Nucleus accumbens (tissue), 56 donors: Measurements from ENCODE around the gene OCRL.

ENCODE experiments used
- DNase-seq, 56 donors: peaks; one replicate each; lab custom pipeline; 2025; lab: John Stamatoyannopoulos, UW

The OCRL gene

DNA sequence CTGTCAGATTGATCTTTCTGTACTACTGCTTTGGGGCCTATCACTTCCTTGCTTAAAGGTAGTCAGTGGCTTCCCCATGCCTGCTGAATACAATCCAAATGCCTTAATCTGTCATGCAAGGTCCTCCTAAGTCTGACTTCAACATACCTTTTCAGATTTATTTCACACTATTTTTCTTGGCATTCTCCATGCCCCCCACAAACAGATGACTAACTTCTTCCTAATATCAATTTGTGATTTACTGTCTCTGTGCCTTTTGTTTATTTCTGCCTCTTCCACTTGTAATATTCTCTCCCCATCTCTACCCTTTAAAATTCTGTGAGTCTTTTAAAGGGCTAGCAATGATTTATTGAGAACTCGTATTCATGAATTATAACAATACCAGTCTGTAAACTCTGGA lies 41.8 kb downstream of the OCRL start:
- no peak for DNase-seq

DNA sequence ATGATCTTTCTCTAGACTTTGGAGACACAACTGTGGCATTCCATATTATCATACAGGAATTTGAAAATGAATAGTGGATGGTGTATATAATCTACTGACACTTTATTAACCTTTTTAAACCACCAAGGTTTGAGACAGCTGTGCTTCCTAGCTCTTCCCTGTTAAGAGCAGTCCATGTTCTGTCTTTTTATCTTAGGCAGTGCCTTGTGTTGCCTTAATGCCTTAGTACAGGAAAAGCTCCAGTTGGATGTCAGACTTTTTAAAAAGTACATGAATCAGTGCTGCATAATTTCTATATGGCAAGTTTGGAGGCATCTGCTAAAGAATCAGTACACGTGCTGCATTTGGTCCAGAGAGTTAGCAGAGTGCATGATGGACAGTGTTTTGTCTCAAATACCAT lies 45.1 kb downstream of the OCRL start:
- no peak for DNase-seq

DNA sequence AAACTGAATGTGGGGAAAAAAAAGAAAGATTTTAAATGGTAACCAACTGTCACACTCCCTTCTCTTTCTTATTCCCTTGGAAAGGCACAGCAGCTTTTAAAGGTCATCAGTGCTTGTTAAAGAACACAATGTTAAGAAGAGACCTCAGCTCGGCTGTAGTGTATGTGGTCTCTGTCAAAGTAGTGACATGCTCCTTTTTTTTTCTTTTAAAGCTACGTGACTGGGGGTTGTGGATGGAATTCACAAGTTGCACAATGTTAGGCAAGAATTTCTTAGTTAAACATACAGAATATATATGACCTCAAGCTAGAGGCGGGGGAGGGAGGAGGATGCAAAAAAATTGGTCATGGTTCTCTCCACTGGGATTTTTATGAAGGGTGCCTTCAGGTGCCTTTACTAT lies 45.6 kb downstream of the OCRL start:
- no peak for DNase-seq

DNA sequence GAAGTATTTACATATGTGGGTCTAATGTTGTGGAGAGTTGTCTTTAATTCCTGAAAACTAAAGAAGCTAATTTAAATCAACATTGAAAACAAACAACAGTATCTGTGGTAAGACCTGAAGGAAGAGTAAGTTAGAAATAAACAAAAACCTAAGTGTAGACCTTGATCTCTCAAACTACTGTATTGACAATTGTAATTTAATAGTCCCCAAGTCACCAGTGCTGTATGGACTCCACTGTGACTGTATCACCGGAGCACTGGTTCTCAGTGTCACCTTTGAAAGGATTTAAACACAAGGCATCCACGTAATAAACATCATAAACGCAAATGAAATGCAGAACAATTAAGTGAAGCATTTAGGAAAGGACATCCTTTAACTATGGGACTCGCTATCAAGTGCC lies 46.4 kb downstream of the OCRL start:
- DNase-seq, result no peak

DNA sequence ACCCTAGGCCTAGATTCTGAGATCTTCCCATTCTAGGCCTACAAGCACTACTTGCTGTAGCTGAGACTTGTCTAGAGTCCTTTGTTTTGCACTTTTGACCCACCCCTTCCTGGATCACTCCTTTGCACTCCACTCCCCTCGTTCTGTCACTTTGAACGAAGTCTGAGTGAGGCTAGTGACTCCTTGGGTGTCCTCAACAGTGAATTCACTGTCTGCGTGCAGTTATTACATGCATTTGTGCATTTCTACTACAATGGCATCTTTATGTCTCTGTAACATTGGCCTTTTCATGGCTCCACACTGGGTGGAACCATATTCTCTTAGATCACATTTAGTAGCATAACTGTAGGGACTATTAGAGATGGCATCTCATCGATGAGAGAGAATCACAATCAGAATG lies 50.5 kb downstream of the OCRL start:
- peak in 2 of 56 donors; percentile 4 to 6 for DNase-seq

DNA sequence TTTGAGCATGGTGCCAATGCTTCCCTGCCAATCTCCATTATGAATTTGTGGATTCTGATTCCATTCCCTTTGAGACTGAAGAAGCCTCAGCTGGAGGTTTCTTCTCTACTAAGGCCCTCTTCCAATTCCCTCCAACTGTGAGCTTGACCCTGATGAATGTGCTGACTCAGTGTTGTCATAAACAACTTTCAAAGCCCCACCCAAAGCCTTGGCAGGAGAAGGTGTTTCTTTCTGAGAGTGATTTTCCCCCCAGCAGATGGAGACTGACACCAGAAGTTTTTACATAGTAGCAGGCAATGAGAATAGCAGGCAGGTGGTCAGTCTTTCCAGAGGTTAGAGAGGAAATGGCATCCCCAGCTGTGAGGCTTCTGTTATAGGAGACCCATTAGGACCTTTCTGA lies 53.1 kb downstream of the OCRL start:
- no peak for DNase-seq

DNA sequence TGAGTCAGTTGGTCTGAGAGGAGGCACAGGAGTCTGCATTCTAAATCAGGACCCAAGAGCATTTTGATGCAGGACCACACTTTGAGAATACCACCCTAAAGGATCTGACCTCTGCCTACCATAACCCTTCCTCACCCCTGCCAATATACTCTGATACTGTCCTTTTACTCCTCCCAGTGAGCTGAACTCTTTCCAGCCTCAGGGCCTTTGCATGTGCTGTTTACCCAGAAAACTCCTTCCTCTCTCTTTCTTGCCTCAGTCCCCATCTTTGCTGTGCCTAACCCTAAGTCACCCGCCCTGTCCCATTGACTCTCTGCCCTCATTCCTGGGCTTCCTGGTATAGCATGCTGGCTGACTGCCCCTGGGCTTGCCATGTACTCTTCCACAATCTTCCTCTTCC lies 54.7 kb downstream of the OCRL start:
- no peak for DNase-seq

DNA sequence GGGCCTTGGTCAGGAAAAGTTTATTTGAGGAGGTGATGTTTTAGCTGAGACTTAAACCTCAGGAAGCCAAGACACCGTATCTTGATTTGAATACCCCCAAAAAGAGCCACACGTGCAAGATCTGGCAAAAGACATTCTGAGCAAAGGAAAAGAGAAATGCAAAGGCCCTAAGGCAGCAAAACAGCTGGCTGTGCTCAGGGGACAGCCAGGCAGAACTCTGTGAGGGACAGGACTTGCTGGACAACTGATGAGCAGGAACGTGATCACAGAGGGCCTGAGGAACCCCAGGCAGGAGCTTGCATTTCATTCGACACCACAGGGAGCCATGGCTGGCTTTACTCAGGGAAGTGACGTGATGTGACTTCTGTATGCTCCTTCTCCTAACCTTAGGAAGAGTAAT lies 56.0 kb downstream of the OCRL start:
- no peak for DNase-seq

DNA sequence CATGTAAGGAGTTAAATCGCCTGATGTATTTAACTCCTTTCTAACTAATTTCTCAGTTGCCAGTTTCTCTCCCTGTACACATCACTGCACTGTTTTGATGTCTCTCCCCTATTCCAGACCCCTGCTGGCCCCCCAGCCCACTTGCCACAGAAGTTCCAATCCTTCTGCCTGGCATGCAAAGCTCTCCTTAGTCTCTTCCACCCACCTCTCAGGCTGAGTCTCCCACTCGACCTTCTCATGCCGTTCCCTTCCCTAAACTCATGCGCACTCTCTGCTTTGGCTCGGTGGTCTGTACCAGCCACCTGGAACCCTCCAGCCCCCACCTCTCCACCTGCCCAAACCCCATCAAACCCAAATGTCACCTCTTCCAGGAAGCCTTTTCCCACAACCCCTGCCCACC lies 57.8 kb downstream of the OCRL start:
- DNase-seq, result no peak

DNA sequence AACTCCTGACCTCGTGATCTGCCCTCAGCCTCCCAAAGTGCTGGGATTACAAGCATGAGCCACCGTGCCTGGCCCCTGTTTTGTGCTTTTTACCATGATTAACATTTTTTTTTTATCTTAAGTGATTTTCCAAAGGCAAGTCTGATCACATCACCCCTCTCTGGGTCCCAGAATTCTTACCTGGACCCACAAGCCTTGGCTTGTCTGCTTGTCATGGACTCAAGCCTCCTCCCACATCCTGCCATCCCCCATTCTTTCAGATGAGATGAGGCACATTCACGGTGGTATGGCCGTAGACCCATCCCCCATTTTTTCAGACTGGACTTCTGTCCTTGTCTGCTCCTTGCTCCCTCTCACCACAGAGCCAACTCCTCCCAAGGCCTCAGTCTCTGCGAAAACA lies 59.4 kb downstream of the OCRL start:
- DNase-seq, result no peak

DNA sequence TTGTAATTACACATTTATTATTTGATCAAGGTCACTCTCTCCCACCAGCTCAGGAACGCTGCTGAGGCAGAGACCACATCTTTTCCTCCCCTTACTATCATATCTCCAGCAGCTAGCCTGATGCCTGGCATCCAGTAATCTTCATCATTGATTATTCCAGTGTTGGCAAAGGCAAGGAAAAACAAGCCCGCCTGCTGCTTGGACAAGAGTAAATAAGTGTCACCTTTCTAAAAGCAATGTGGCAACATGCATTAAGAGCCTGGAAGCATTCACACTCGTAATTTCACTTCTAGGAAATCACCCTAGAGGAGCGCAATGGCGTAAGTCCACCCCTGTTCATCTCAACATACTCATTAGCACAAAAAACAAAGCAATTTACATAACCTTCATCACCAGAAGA lies 59.9 kb downstream of the OCRL start:
- DNase-seq, result no peak

DNA sequence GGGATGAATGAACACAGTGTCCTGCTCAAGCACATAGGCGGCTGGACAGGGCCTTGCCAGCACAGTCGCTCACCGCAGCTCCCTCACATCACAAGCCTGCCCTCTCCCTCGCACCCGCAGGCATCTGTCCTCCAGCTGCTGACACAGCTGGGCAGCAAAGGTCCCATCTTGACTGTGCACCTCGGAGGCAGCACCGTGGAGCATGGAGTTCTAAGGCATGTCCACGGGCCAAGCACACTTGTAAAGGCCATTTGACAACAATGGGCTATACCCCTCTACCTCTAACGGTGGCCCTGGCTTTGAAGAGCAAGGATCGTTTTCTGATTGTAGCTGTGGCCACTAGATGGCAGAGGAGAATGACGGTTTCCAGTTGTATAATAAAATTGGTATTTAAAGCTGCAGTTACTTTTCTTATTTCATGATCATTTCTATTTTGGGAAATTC lies 60.9 kb downstream of the OCRL start:
- peak in 45 of 56 donors; percentile 1 to 65 (median 28) for DNase-seq

DNA sequence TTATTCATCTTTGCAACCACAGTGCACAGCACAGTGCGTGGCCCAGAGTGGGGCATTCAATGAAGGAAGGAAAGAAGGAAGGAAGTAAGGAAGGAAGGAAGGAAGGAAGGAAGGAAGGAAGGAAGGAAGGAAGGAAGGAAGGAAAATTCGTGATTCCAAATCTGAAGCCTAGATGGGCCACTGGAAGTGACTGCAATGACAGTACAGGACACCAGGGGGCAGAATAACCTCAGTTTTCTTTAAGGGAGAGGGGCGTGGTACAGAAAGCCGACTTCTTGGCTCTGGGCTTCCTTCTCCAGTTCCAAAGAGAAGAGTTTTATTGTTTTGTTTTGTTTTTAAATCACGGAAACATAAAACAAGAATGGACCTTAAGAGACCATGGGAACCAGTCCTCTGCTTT lies 66.9 kb downstream of the OCRL start:
- peak in 39 of 56 donors; percentile 0 to 70 (median 13) for DNase-seq

DNA sequence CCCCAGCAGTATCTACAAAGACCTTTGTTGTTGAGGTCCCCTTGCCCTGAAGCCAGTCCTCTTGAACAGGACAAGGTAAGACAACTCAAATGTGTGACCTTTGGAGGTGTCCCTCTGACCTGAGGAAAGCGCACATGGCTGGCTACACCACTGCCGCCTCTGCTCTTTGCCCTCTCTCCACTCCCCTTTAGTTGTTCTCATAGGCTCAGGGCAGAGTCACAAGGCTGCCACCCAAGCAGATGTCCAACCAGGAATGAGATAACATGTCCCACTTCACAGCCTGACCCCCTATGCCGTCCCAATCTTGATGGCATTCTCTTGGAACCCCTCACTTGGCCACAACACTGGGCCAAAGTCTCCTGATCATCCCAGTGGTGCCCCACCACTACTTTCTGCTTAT lies 68.4 kb downstream of the OCRL start:
- no peak for DNase-seq

DNA sequence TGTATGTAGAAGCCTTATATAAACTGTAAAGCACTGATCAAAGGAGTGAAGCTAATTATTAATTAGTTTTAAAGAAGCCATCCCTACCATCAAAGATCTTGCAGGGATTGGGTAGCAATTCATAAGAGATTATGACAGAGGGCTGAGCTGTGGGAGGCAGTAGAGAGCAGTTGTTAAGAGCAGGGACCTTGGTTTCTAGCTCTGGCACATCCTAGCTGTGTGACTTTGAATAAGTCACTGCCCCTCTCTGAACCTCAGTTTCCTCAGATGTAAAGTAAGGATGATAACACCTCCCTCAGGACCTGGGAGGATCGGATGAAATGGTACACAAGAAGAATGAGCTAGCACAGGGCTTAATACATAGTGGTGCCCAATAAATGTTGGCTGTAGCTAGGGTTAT lies 69.3 kb downstream of the OCRL start:
- no peak for DNase-seq

DNA sequence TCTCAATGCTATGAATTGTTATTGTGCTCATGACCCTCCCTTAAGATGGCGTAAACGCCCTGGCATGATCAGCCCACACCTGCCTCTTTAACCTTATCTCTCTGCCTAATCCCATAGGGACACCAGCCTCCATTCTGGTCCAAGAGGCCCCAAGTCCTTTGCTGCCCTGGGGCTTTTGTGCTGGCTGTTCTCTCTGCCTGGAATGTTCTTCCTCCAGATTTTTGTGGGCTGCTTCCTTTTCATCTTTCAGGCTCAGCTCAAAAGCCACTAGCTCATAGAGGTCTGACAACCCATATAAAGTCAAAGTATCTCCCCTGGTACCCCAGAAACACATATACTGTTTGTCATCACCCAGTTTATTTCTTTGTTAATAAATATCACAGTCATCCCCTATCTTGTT lies 72.3 kb downstream of the OCRL start:
- no peak for DNase-seq

DNA sequence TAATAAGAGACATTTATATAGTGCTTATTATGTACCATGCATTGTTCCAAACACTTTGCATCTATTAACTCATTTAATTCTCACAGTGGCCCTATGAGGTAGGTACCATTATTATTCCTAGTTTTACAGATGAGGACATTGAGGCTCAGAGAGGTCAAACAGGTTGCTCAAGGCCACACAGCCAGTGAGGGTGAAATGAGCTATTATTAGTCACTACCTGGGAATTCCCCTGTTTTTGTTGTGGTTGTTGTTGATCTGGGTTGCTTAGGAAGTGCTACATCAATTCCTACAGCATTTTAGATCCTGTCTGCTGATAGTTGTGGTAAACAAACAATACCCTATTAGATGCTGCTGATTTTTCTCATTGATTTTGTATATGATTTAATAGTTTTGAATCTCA lies 73.5 kb downstream of the OCRL start:
- no peak for DNase-seq

DNA sequence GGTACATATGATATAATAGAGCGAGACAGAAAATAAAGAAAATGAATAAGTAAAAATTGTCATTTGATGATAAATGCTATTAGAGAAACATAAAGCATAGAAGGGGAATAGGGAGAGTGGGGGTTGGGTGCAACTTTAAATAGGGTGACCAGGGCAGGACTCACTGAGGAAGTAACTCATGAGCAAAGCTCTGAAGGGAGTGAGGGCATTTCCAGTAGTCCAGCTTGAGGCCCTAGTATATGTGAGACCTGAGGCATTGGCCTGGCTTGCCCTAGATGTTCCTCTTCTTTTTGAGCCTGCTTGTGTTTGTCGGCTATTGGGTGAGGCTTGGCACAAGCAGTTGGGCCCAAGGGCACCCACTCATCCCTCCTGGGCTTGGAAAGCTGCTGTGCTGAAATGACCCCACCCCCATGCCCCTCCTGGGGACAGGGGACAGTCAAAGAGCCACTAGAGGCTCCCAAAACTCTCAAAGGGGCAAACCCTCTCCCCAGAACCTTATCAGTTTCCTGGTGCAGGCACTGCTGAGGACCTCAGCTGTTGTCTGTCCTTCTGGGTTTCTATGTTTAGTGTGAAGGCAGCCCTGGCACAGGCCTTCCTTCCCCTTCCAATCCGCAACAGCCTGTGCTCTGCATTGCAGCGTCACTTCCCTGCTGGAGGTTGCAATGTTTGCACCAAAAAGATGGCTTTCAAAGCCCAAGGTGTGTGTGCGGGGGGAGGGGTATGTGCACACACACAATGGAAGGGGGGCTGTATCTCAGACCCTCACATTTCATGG lies 74.6 kb downstream of the OCRL start:
- DNase-seq, result no peak

DNA sequence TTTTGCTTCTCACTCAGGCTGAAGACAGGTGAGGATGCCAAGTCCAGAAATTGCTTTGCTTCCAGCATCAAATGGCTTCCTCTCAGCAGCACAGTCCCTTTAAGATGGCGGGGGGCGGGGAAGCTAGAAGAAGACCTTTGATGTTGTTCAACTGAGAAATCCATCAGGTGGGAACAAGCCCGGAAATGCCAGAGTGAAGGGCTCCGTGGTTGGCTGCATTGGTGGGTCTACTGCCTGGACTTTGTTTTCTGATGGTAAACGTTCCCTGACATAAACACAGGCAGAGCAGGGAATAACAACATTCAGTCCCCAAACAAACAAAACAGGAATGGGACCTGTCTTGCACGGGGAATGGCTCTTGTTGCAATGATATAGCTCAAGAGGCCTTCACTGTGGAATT lies 77.4 kb downstream of the OCRL start:
- no peak for DNase-seq

DNA sequence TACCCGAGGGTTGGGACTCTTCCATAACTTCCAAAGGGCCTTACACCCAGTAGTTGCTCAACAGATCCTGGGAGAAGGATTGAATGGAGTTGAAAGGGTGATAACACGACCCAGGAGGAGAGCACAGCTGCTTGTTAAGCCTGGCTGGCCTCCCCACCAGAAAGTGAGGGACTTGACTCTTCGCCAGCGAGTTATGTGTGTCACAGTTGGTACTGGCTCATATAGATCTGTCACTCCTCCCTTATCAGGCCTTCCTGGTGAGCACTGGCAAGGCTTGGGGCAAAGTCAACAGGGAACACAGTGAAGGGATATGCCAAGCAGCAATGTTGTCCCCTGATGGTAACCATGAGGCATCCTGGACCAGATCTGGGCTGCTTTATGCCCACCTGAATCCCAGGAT lies 78.9 kb downstream of the OCRL start:
- DNase-seq, result no peak

DNA sequence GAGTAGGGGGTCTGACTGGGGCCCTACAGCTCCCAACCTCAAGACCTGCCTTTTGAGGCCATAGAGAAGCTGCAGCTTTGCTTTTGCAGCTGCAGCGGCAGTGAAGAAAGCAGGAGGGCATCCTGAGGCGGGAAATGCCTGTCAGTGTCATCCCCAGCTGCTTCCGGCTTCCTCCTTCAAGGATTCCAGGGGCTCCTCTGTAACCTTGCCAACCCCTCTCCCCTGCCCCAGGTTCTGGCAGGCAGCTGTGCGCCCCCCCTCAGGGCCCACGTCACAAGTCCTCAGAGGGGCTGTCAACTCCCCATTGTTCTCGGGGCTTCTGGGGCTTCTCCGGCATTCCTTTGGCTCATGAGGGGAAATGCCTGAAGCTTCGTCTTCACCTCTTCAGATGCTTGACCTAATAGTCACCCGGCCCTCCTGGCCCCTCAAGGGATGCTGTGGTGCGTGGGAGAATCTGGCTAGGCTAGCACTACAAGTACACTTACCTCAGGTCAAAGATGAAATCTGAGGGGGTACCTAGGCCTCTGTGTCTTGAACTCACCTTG lies 82.8 kb downstream of the OCRL start:
- no peak for DNase-seq

DNA sequence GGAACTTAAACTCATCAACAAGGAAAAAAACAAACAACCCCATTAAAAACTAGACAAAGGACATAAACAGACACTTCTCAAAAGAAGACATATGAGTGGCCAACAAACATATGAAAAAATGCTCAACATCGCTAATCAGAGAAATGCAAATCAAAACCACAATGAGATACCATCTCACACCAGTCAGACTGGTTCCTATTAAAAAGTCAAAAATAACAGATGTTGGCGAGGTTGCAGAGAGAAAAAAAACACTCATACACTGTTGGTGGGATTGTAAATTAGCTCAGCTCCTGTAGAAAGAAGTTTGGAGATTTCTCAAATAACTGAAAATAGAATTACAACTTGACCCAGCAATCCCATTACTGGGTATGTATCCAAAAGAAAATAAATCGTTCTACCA lies 86.0 kb downstream of the OCRL start:
- DNase-seq, result no peak

DNA sequence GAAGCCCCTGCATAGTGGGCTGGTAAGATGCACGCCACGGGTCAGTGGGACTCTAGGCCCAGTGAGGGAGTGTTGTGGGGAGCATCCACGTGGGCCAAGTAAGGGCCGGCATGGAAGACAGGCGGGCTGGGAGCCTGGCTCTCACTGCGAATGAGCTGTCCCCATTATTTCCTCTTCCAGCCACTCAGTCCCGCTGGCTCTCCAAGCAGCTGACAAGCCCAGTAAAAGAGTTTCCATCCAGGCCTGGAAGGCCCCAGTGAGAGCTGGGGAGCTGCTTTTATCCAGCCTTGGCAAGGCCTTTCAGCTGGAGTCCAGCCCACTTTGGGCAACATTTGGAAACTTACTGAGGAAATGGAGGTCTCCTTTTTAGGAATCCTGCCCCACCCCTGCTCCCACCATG lies 89.8 kb downstream of the OCRL start:
- peak in 33 of 56 donors; percentile 1 to 63 (median 22) for DNase-seq
